DND-41 (cell line): ENCODE results near the gene ANP32B.

Experiments used
- ATAC-seq: fragments of 200-7000 bp; cut with Tn5 transposase; 3 replicates; pipeline ENCODE4 v1.9.1; 2021; ENCODE audit warnings: low read depth; ENCODE audit not compliant: insufficient read depth
- DNase-seq: peaks from one replicate; pipeline ENCODE4 v3.0.0-alpha.2; 2020
- H2AFZ ChIP-seq: 2 replicates; pipeline ENCODE4 v1.6.0; 2012; ENCODE audit warnings: low read depth, low read length
- H3K27ac ChIP-seq: 2 replicates; pipeline ENCODE4 v1.5.1; 2012; ENCODE audit warnings: low read length, inconsistent platforms
- H3K27me3 ChIP-seq: fragments of 200-600 bp; sonication (generic); 2 replicates; pipeline ENCODE4 v1.6.0; 2012; ENCODE audit warnings: low read length, mild to moderate bottlenecking, inconsistent platforms; ENCODE audit not compliant: insufficient read depth, poor library complexity
- H3K36me3 ChIP-seq: 2 replicates; pipeline ENCODE4 v1.5.1; 2012; ENCODE audit warnings: low read length, inconsistent platforms; ENCODE audit not compliant: insufficient read depth
- H3K4me1 ChIP-seq: 2 replicates; pipeline ENCODE4 v1.5.1; 2012; ENCODE audit warnings: mild to moderate bottlenecking, low read length; ENCODE audit not compliant: insufficient read depth
- H3K4me2 ChIP-seq: 2 replicates; pipeline ENCODE4 v1.6.0; 2012; ENCODE audit warnings: mild to moderate bottlenecking, moderate library complexity, low read length, inconsistent platforms; ENCODE audit not compliant: insufficient read depth
- H3K4me3 ChIP-seq, 2 experiments: fragments of 200-600 bp in 1 of 2; shearing (Covaris generic) in 1 of 2; 2 replicates each; pipeline ENCODE4 v1.5.1; 2012 to 2016; ENCODE audit warnings: inconsistent platforms in 2 of 2, low read length in 2 of 2, mild to moderate bottlenecking in 2 of 2, low read depth in 1 of 2, moderate library complexity in 1 of 2
- H3K79me2 ChIP-seq: 2 replicates; pipeline ENCODE4 v1.6.0; 2012; ENCODE audit warnings: low read length, inconsistent platforms; ENCODE audit not compliant: insufficient read depth
- H3K9ac ChIP-seq: 2 replicates; pipeline ENCODE4 v1.6.0; 2012; ENCODE audit warnings: low read depth, mild to moderate bottlenecking, inconsistent platforms, low read length, moderate library complexity
- H3K9me3 ChIP-seq: 2 replicates; pipeline ENCODE4 v1.5.1; 2012; ENCODE audit warnings: low read length, moderate library complexity, mild to moderate bottlenecking, inconsistent platforms; ENCODE audit not compliant: insufficient read depth, severe bottlenecking
- H4K20me1 ChIP-seq: 2 replicates; pipeline ENCODE4 v1.6.0; 2012; ENCODE audit warnings: low read length; ENCODE audit not compliant: insufficient read depth
- EZH2 ChIP-seq: IDR thresholded peaks from 3 replicates; pipeline ENCODE4 v1.6.1; 2012; ENCODE audit warnings: borderline replicate concordance, low read depth, mild to moderate bottlenecking, moderate library complexity, low read length, inconsistent platforms; ENCODE audit not compliant: severe bottlenecking
- TF ChIP-seq, protein P1 (sequence below): IDR thresholded peaks from 2 replicates; pipeline ENCODE4 v1.5.1; 2012; ENCODE audit warnings: borderline replicate concordance, low read length, moderate library complexity, mild to moderate bottlenecking; ENCODE audit not compliant: poor library complexity, severe bottlenecking; ENCODE audit errors: extremely low read depth

The ANP32B gene

DNA sequence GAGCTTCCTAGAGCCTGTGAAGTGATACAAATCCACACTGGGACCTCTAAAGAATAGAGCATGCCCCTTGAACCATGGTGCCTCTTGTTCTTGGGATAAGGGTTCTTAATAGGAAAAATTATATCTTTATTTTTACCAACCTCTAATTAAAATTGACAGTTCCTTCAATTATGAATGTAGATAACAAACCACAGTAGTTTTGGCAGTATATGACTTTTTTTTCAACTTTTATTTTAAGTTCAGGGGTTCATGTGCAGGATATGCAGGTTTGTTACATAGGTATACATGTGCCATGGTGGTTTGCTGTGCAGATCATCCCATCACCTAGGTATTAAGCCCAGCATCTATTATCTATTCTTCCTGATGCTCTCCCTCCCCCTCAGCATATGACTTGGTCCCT lies 46.1 kb upstream of the ANP32B start:
- Histone ChIP-seq H3K9me3 (no peaks in the 10 kb centered on the region), H3K4me3 (no peak overlapping the region), H3K27me3 (no peaks in the 10 kb centered on the region), H4K20me1 (no peaks in the 10 kb centered on the region), H3K4me1 (peaks cover 20% of the 10 kb centered on the region), H3K79me2 (no peaks in the 10 kb centered on the region), H3K36me3 (no peaks in the 10 kb centered on the region), H3K9ac (no peak overlapping the region), H3K27ac (no peak overlapping the region), H2AFZ (no peak overlapping the region), H3K4me2 (no peak overlapping the region)
- no peak for ATAC-seq
- no peak for DNase-seq
- TF ChIP-seq EZH2, result no peak
- TF ChIP-seq, protein P1, sequence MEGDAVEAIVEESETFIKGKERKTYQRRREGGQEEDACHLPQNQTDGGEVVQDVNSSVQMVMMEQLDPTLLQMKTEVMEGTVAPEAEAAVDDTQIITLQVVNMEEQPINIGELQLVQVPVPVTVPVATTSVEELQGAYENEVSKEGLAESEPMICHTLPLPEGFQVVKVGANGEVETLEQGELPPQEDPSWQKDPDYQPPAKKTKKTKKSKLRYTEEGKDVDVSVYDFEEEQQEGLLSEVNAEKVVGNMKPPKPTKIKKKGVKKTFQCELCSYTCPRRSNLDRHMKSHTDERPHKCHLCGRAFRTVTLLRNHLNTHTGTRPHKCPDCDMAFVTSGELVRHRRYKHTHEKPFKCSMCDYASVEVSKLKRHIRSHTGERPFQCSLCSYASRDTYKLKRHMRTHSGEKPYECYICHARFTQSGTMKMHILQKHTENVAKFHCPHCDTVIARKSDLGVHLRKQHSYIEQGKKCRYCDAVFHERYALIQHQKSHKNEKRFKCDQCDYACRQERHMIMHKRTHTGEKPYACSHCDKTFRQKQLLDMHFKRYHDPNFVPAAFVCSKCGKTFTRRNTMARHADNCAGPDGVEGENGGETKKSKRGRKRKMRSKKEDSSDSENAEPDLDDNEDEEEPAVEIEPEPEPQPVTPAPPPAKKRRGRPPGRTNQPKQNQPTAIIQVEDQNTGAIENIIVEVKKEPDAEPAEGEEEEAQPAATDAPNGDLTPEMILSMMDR, result no peak

DNA sequence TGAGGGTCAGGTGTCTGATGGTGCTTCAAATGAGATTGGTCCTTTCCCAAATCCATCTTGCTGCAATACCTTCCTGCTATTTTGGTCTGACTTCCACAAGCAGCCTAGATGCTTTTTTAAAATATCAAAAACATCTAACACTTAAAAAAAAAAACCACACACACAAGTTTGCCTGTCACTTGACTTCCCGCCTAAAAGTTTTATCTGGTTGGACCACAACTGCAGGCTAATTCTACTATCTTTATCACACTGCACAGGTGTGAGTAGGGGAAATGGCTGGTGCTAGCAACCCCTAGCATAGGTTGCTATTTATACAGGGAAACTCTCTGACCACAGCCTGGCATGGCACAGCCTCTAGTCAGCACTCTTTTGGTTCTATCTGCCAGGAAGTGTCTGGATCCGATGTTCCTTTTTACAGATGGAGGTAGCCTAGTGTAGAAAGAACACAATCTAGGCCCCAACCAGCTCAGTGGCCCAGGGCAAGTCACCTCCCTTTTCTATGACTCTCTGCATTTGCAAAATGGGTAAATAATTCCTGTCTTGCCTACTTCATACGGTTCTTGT lies 45.0 kb upstream of the ANP32B start, which contains the start of gene HEMGN:
Gene HEMGN (minus strand): TSS at position 92 of the 564 bp plus-strand sequence. CDS start 36 bp downstream, at position 56.
- no peak within 1 kb of the TSS for H3K4me2 ChIP-seq
- H3K79me2 ChIP-seq, result no peaks in the 10 kb centered on the region
- H3K9me3 ChIP-seq, result no peaks in the 10 kb centered on the region
- no peaks in the 10 kb centered on the region for H4K20me1 ChIP-seq
- DNase-seq (peak; percentile 62), ATAC-seq (peak; percentile 98)
- no peaks in the 10 kb centered on the region for H3K36me3 ChIP-seq
- H2AFZ ChIP-seq, result no peak within 1 kb of the TSS
- H3K4me1 ChIP-seq, result peaks cover 20% of the 10 kb centered on the region
- no peaks in the 10 kb centered on the region for H3K27me3 ChIP-seq
- TF ChIP-seq, protein P1, result no peak
- TF ChIP-seq EZH2, result no peak
- no peak within 1 kb of the TSS for H3K9ac ChIP-seq
- peak within 1 kb of the TSS; percentile 45; the same call in 1 of the 2 replicates for H3K27ac ChIP-seq
- H3K4me3 ChIP-seq, result no peak within 1 kb of the TSS

DNA sequence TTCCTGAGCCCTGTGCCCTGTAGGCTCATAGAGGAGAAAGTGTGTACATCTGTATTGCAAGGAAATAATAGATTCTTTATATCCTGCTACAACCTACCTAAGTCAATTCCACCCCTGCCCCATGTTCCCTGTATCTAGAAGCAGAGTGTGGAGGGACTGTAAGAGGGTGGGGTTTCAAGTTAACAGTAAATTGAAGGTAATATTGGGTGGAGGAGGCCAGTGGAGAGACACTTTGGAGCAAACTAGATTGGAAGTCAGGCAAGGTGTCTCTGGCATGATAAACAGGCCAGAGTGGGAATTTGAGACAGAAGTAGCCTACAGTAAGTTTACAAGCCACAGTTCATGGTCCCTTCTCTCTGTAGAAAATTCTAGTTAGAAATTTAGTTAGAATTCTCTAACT lies 42.9 kb upstream of the ANP32B start:
- Histone ChIP-seq H3K27me3 (peaks cover 6% of the 10 kb centered on the region), H3K27ac (no peak overlapping the region), H3K9ac (no peak overlapping the region), H3K4me3 (no peak overlapping the region), H3K9me3 (no peaks in the 10 kb centered on the region), H3K4me1 (peaks cover 19% of the 10 kb centered on the region), H3K36me3 (no peaks in the 10 kb centered on the region), H3K4me2 (no peak overlapping the region), H2AFZ (no peak overlapping the region), H3K79me2 (no peaks in the 10 kb centered on the region), H4K20me1 (no peaks in the 10 kb centered on the region)
- DNase-seq (no peak), ATAC-seq (no peak)
- TF ChIP-seq, protein P1, result no peak
- no peak for TF ChIP-seq EZH2

DNA sequence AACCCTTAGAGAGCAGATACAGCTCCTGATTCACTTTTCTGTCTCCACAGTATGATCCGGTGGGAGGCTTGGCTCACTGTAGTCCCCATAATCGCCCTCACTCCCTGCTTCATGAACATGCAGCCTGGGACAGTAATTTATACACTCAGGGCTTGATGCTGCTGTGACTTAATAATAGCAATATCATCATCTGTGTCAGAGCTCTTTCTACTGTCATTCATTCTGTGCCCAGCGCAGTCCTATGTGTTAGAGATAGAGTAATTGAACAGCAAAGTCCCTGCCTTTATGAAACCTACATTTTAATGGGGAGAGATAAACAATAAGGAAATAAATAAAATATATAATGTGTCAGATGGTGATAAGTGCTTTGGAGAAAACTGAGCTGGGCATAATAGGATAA lies 42.4 kb upstream of the ANP32B start:
- no peaks in the 10 kb centered on the region for H3K79me2 ChIP-seq
- H3K9me3 ChIP-seq, result no peaks in the 10 kb centered on the region
- peaks cover 17% of the 10 kb centered on the region for H3K4me1 ChIP-seq
- no peak for DNase-seq
- H4K20me1 ChIP-seq, result no peaks in the 10 kb centered on the region
- no peak for TF ChIP-seq EZH2
- TF ChIP-seq, protein P1, result no peak
- H3K4me3 ChIP-seq, result no peak overlapping the region
- no peak overlapping the region for H3K4me2 ChIP-seq
- H2AFZ ChIP-seq, result no peak overlapping the region
- ATAC-seq, result no peak
- H3K27ac ChIP-seq, result no peak overlapping the region
- H3K27me3 ChIP-seq, result peaks cover 6% of the 10 kb centered on the region
- H3K9ac ChIP-seq, result no peak overlapping the region
- no peaks in the 10 kb centered on the region for H3K36me3 ChIP-seq
